Stimulated activated CD8-positive, alpha-beta memory T cell treated with anti-CD3 and anti-CD28 coated beads, Interleukin-15, amount 100 ng/mL, for 1 hour (primary cell): ENCODE data around the gene ABTB1.

Experiments
- DNase-seq: peaks from one replicate; pipeline ENCODE4 v3.0.0-alpha.2; 2020; ENCODE audit warnings: low read depth

The ABTB1 gene

GRCh38 chr3:127720985-127721935 is 48.5 kb downstream of the ABTB1 start:
- DNase-seq, result no peak

GRCh38 chr3:127722091-127722784 is 49.5 kb downstream of the ABTB1 start:
- no peak for DNase-seq

DNA sequence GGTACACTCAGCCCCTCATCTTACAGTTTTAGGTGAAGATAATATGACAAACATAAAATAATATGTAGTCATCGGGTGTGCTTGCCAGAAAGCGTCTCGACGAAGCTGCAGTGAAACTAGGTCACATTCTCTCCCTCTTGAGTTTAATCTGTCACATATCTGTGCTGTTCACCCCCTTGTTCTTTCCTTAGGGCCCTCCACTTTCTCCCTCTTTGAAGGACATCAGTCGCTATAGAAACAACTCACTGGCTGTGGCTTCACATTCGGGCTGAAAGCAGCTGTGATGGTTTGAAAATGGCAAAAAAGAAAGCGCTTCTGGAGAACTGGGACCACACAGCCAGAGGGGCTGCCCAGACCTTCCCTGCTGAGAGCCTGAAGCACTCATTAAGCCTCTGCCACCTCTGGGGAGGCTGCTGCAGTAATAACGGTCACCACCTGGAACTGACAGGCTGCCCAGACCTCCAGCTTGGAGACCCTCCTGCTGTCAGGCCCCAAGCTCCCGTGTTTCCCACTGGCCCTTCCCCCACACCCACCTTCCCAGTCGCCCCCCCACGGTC is 50.3 kb downstream of the ABTB1 start:
- DNase-seq, result no peak

DNA sequence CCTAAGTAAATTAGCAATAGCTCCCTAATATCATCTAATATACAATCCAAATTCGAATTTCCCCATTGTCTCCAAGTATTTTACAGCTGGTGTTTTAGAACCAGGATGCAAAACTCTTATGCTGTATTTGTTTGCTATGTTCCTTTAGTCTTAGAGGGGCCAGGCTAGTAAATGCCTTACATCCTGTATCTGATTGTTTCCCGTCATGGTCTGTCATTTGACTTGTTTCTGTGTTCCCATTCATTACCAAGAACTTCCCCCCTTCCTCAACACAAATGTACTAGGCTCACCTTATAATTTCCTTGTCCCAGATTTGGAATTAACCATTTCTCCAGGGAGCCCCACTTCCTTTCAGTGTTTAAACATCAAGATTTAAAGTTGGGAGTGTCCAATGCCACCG is 54.1 kb downstream of the ABTB1 start:
- no peak for DNase-seq

GRCh38 chr3:127728417-127729015 is 55.8 kb downstream of the ABTB1 start:
- no peak for DNase-seq

GRCh38 chr3:127729556-127730056 is 56.9 kb downstream of the ABTB1 start:
- DNase-seq, result no peak

DNA sequence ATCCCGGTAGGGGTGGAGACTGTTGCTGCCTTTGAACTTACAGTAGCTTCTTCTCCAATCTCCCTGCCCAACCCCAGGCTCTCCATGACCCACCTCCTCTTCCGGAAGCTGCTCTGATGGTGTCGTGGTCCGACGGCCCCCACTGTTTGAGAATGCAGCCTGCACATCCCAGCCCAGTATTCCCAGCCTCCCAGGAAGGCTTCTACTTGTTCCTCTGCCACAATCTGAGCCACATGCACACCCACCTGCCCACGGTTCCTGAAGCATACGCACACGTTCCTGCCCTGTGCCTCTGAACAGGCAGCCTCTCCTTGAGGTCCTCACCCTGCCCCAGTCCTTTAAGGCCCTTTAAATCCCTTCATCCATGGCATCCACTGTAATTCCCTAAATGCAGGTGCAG is 57.4 kb downstream of the ABTB1 start:
- no peak for DNase-seq
